Mucosa of descending colon (tissue), 3 donors: ENCODE data around the gene CYBB. TPM values are rescaled to one million over a fixed set of nuclear protein-coding genes. Genes with fewer than 3 reads are reported as not detected.

Source experiments
- ATAC-seq: fragments of 200-7000 bp; cut with Tn5 transposase; one replicate; pipeline ENCODE4 v1.9.1; 2020; ENCODE audit warnings: mild to moderate bottlenecking, moderate library complexity
- DNase-seq, 3 donors: peaks; one replicate each; pipeline ENCODE4 v3.0.0-alpha.2; 2020
- H3K36me3 ChIP-seq: fragments of 200-600 bp; one replicate; pipeline ENCODE4 v1.8.0; 2021; ENCODE audit warnings: low read depth, mild to moderate bottlenecking
- H3K4me1 ChIP-seq: fragments of 200-600 bp; one replicate; pipeline ENCODE4 v1.8.0; 2021; ENCODE audit warnings: low read depth, mild to moderate bottlenecking
- H3K4me3 ChIP-seq: fragments of 200-600 bp; one replicate; pipeline ENCODE4 v1.8.0; 2021; ENCODE audit warnings: mild to moderate bottlenecking
- H3K9me3 ChIP-seq: fragments of 200-600 bp; one replicate; pipeline ENCODE4 v1.8.0; 2021; ENCODE audit warnings: mild to moderate bottlenecking
- CTCF ChIP-seq: fragments of 200-600 bp; IDR thresholded peaks from one replicate; pipeline ENCODE4 v1.8.0; 2022; ENCODE audit warnings: antibody characterized with exemption, mild to moderate bottlenecking
- intact Hi-C, 2 donors: fragments of 100-400 bp; cut with DNase I in 1 of 2; cut with micrococcal nuclease in 1 of 2; formaldehyde crosslinking; loops; one replicate each; pipeline versions ENCODE4 v1.11.0 to v1.11.1; 2022; cut with DNase I, micrococcal nuclease
- total RNA-seq, 3 donors: library from RNA; stranded (reverse); fragmentation: NEBNext Ultra II Directional in 2 of 3; extraction: Animal tissue kit (Norgen Biotek cat#: 25700) in 2 of 3; gene quantifications; one replicate each; pipeline versions ENCODE4 v1.2.1 to v1.2.4, GENCODE V29; 2021 to 2023
- donor health status: DM: no; HTN: no; CAD: no; lungs with moderate emphysema.
- donor health status: DM: no; HTN: no; CAD: no.
- donor health status: DM: no; HTN: yes; CAD: no.

Gene CYBB
- total RNA-seq, 3 donors from 2014 or later, result 9.7 to 35.4 (median 30.0) TPM

- TF ChIP-seq CTCF, result no peak
- DNase-seq (no peak), ATAC-seq (no peak)
- no peaks in the 10 kb centered on the region for H3K4me1 ChIP-seq
- H3K4me3 ChIP-seq, result no peak overlapping the region
- intact Hi-C loops, result no loop called here
- H3K9me3 ChIP-seq, result no peaks in the 10 kb centered on the region
- H3K36me3 ChIP-seq, result no peaks in the 10 kb centered on the region
Observed at GRCh38 chrX:37830371-37830770, 50.5 kb downstream of the CYBB start.

GRCh38 chrX:37834937-37835336 lies 55.1 kb downstream of the CYBB start:
- H3K9me3 ChIP-seq, result no peaks in the 10 kb centered on the region
- H3K4me1 ChIP-seq, result no peaks in the 10 kb centered on the region
- H3K36me3 ChIP-seq, result no peaks in the 10 kb centered on the region
- intact Hi-C loops, result no loop called here
- no peak for TF ChIP-seq CTCF
- DNase-seq (no peak), ATAC-seq (no peak)
- no peak overlapping the region for H3K4me3 ChIP-seq

- no peak for ATAC-seq
- Histone ChIP-seq H3K4me1 (no peaks in the 10 kb centered on the region), H3K9me3 (no peaks in the 10 kb centered on the region), H3K4me3 (no peak overlapping the region), H3K36me3 (no peaks in the 10 kb centered on the region)
- intact Hi-C loops, result no loop called here
- TF ChIP-seq CTCF, result no peak
- no peak for DNase-seq
Observed at GRCh38 chrX:37840931-37841330, 61.1 kb downstream of the CYBB start.

GRCh38 chrX:37844622-37845021 lies 64.8 kb downstream of the CYBB start:
- DNase-seq, result no peak
- ATAC-seq, result no peak
- no peaks in the 10 kb centered on the region for H3K4me1 ChIP-seq
- no peak overlapping the region for H3K4me3 ChIP-seq
- H3K36me3 ChIP-seq, result no peaks in the 10 kb centered on the region
- no peak for TF ChIP-seq CTCF
- no peaks in the 10 kb centered on the region for H3K9me3 ChIP-seq
- intact Hi-C loops, result no loop called here

- no peak overlapping the region for H3K4me3 ChIP-seq
- H3K9me3 ChIP-seq, result no peaks in the 10 kb centered on the region
- ATAC-seq (no peak), DNase-seq (no peak)
- intact Hi-C loops, result no loop called here
- no peaks in the 10 kb centered on the region for H3K4me1 ChIP-seq
- no peak for TF ChIP-seq CTCF
- no peaks in the 10 kb centered on the region for H3K36me3 ChIP-seq
Observed at GRCh38 chrX:37846141-37846540, 66.3 kb downstream of the CYBB start.

- intact Hi-C loops, result no loop called here
- DNase-seq (no peak), ATAC-seq (no peak)
- Histone ChIP-seq H3K4me3 (no peak overlapping the region), H3K36me3 (no peaks in the 10 kb centered on the region), H3K4me1 (no peaks in the 10 kb centered on the region), H3K9me3 (no peaks in the 10 kb centered on the region)
- no peak for TF ChIP-seq CTCF
Observed at GRCh38 chrX:37846558-37846933, 66.7 kb downstream of the CYBB start.
